A172 (cell line): ENCODE results near the gene BTK. TPM values are rescaled to one million over a fixed set of nuclear protein-coding genes. Genes with fewer than 3 reads are reported as not detected.

Experiments
- DNase-seq: peaks from one replicate; pipeline ENCODE4 v3.0.0-alpha.2; 2015; ENCODE audit warnings: low spot score
- total RNA-seq: library from RNA; depleted of rRNA; stranded (reverse); fragments of >200 nt; shearing (Covaris generic); gene quantifications from 2 replicates; pipeline ENCODE4 v1.2.3, GENCODE V29; 2014

Gene BTK
- total RNA-seq, 1 experiment from 2014 or later: not detected

- no peak for DNase-seq
These were observed 7.7 kb upstream of the BTK start for GRCh38 chrX:101393530-101394305.

- no peak for DNase-seq
These were observed 5.8 kb upstream of the BTK start for GRCh38 chrX:101391831-101392230.

- DNase-seq: peak; percentile 66
These were observed 4.9 kb upstream of the BTK start, which contains the start of gene RPL36A for GRCh38 chrX:101390664-101391525. RPL36A (plus strand) TSS chrX:101391011; CDS start chrX:101391044, 33 bp downstream.

GRCh38 chrX:101388604-101389003 is 2.6 kb upstream of the BTK start:
- no peak for DNase-seq

GRCh38 chrX:101386542-101386885 is 523 bp upstream of the BTK start:
- no peak for DNase-seq

- no peak for DNase-seq
These were observed 836 bp downstream of the BTK start for GRCh38 chrX:101385026-101385684.

GRCh38 chrX:101383679-101384205 is 2.2 kb downstream of the BTK start:
- no peak for DNase-seq

GRCh38 chrX:101377547-101377946 is 8.4 kb downstream of the BTK start:
- DNase-seq: no peak

GRCh38 chrX:101370888-101371504 is 15.0 kb downstream of the BTK start:
- no peak for DNase-seq

- DNase-seq: no peak
These were observed 16.3 kb downstream of the BTK start for GRCh38 chrX:101369687-101370086.

GRCh38 chrX:101368800-101369199 is 17.2 kb downstream of the BTK start:
- no peak for DNase-seq

GRCh38 chrX:101365301-101365795 is 20.6 kb downstream of the BTK start:
- no peak for DNase-seq

GRCh38 chrX:101362757-101363156 is 23.2 kb downstream of the BTK start:
- no peak for DNase-seq

- no peak for DNase-seq
These were observed 23.9 kb downstream of the BTK start for GRCh38 chrX:101362116-101362515.

- no peak for DNase-seq
These were observed 25.6 kb downstream of the BTK start for GRCh38 chrX:101360390-101360789.

GRCh38 chrX:101359966-101360365 is 26.0 kb downstream of the BTK start:
- no peak for DNase-seq

GRCh38 chrX:101357166-101357795 is 28.7 kb downstream of the BTK start:
- no peak for DNase-seq

GRCh38 chrX:101349193-101349562 is 36.8 kb downstream of the BTK start:
- no peak for DNase-seq

GRCh38 chrX:101348452-101349192 is 37.4 kb downstream of the BTK start, which contains the start of gene TIMM8A:
TIMM8A (minus strand) TSS chrX:101348742; CDS start chrX:101348664, 78 bp downstream.
- peak; percentile 41 for DNase-seq

- DNase-seq: no peak
These were observed 38.0 kb downstream of the BTK start for GRCh38 chrX:101347859-101348451.
